Upper lobe of right lung (tissue), 1 donor: ENCODE results near the gene ZNF438. TPM values are rescaled to one million over a fixed set of nuclear protein-coding genes. Genes with fewer than 3 reads are reported as not detected.

Experiments used
- ATAC-seq: fragments of 200-7000 bp; cut with Tn5 transposase; one replicate; pipeline ENCODE4 v1.9.1; 2020; ENCODE audit warnings: mild to moderate bottlenecking, moderate library complexity
- DNase-seq: peaks from one replicate; pipeline ENCODE4 v3.0.0-alpha.2; 2020
- H3K27ac ChIP-seq: fragments of 200-600 bp; one replicate; pipeline ENCODE4 v1.8.0; 2022
- H3K27me3 ChIP-seq: fragments of 200-600 bp; one replicate; pipeline ENCODE4 v1.8.0; 2022; ENCODE audit warnings: mild to moderate bottlenecking
- H3K36me3 ChIP-seq: fragments of 200-600 bp; one replicate; pipeline ENCODE4 v1.8.0; 2022
- H3K4me1 ChIP-seq: fragments of 200-600 bp; one replicate; pipeline ENCODE4 v1.8.0; 2022
- H3K4me3 ChIP-seq: fragments of 200-600 bp; one replicate; pipeline ENCODE4 v1.8.0; 2022; ENCODE audit warnings: mild to moderate bottlenecking
- H3K9me3 ChIP-seq: fragments of 200-600 bp; one replicate; pipeline ENCODE4 v1.8.0; 2022
- CTCF ChIP-seq: fragments of 200-600 bp; IDR thresholded peaks from one replicate; pipeline ENCODE4 v1.8.0; 2022; ENCODE audit warnings: antibody characterized with exemption
- intact Hi-C: fragments of 100-400 bp; cut with DNase I; formaldehyde crosslinking; loops from one replicate; pipeline ENCODE4 v1.11.0; 2022
- total RNA-seq: library from RNA; stranded (reverse); fragmentation: NEBNext Ultra II Directional; extraction: Animal tissue kit (Norgen Biotek cat#: 25700); gene quantifications from one replicate; pipeline ENCODE4 v1.2.1, GENCODE V29; 2021
- donor health status: DM: no; HTN: yes; CAD: no; lungs with severe emphysema.

The ZNF438 gene
- total RNA-seq, 1 donor from 2014 or later: 14.4 TPM

- H3K27ac ChIP-seq: no peak overlapping the region
- intact Hi-C loops: no loop called here
- DNase-seq: peak; percentile 27
- no peak for ATAC-seq
- H3K27me3 ChIP-seq: no peaks in the 10 kb centered on the region
- no peak overlapping the region for H3K4me3 ChIP-seq
- peaks cover 26% of the 10 kb centered on the region for H3K4me1 ChIP-seq
- no peaks in the 10 kb centered on the region for H3K36me3 ChIP-seq
- no peaks in the 10 kb centered on the region for H3K9me3 ChIP-seq
- TF ChIP-seq CTCF: no peak
These were observed 208.0 kb downstream of the ZNF438 start for GRCh38 chr10:30823651-30824050.

GRCh38 chr10:30822693-30823465, 208.8 kb downstream of the ZNF438 start:
- Histone ChIP-seq H3K9me3 (no peaks in the 10 kb centered on the region), H3K4me1 (peaks cover 21% of the 10 kb centered on the region), H3K4me3 (no peak overlapping the region), H3K27me3 (no peaks in the 10 kb centered on the region), H3K27ac (no peak overlapping the region), H3K36me3 (no peaks in the 10 kb centered on the region)
- intact Hi-C loops: no loop called here
- no peak for ATAC-seq
- DNase-seq: no peak
- no peak for TF ChIP-seq CTCF

- no peak for TF ChIP-seq CTCF
- H3K4me3 ChIP-seq: no peak overlapping the region
- no peaks in the 10 kb centered on the region for H3K9me3 ChIP-seq
- intact Hi-C loops: no loop called here
- H3K27me3 ChIP-seq: no peaks in the 10 kb centered on the region
- peaks cover 21% of the 10 kb centered on the region for H3K4me1 ChIP-seq
- DNase-seq: peak; percentile 35
- H3K36me3 ChIP-seq: no peaks in the 10 kb centered on the region
- no peak for ATAC-seq
- no peak overlapping the region for H3K27ac ChIP-seq
These were observed 209.5 kb downstream of the ZNF438 start for GRCh38 chr10:30821994-30822692.

GRCh38 chr10:30821261-30821993, 210.2 kb downstream of the ZNF438 start:
- no peak for ATAC-seq
- H3K9me3 ChIP-seq: no peaks in the 10 kb centered on the region
- intact Hi-C loops: no loop called here
- DNase-seq: no peak
- no peak for TF ChIP-seq CTCF
- no peak overlapping the region for H3K4me3 ChIP-seq
- peaks cover 21% of the 10 kb centered on the region for H3K4me1 ChIP-seq
- H3K27ac ChIP-seq: peak overlapping the region; percentile 58
- H3K36me3 ChIP-seq: no peaks in the 10 kb centered on the region
- no peaks in the 10 kb centered on the region for H3K27me3 ChIP-seq

- TF ChIP-seq CTCF: no peak
- no peaks in the 10 kb centered on the region for H3K36me3 ChIP-seq
- no peak for DNase-seq
- peak overlapping the region; percentile 58 for H3K27ac ChIP-seq
- H3K27me3 ChIP-seq: no peaks in the 10 kb centered on the region
- intact Hi-C loops: no loop called here
- no peaks in the 10 kb centered on the region for H3K9me3 ChIP-seq
- H3K4me1 ChIP-seq: peaks cover 21% of the 10 kb centered on the region
- H3K4me3 ChIP-seq: no peak overlapping the region
- ATAC-seq: no peak
These were observed 211.2 kb downstream of the ZNF438 start for GRCh38 chr10:30820261-30820991.
